Heart right ventricle (tissue), 16 donors: Measurements from ENCODE around the gene VDR. TPM values are rescaled to one million over a fixed set of nuclear protein-coding genes. Genes with fewer than 3 reads are reported as not detected.

Source experiments
- ATAC-seq, 8 donors: fragments of 200-7000 bp; cut with Tn5 transposase; one replicate each; pipeline ENCODE4 v1.9.1; 2020; ENCODE audit warnings: mild to moderate bottlenecking in 8 of 8, moderate library complexity in 8 of 8, moderate number of reproducible peaks in 1 of 8
- DNase-seq, 2 donors: peaks; one replicate each; pipeline ENCODE4 v3.0.0-alpha.2; 2020
- H3K27ac ChIP-seq, 10 donors: fragments of 200-600 bp; sonication (generic) in 2 of 10; one replicate each; pipeline versions ENCODE4 v1.5.0 to v1.8.0; 2020 to 2022; ENCODE audit warnings: mild to moderate bottlenecking in 3 of 10
- H3K27me3 ChIP-seq, 7 donors: fragments of 200-600 bp; one replicate each; pipeline ENCODE4 v1.8.0; 2021 to 2022; ENCODE audit warnings: mild to moderate bottlenecking in 2 of 7
- H3K36me3 ChIP-seq, 9 donors: fragments of 200-600 bp; sonication (generic) in 1 of 9; one replicate each; pipeline versions ENCODE4 v1.5.0 to v1.8.0; 2020 to 2022; ENCODE audit warnings: mild to moderate bottlenecking in 2 of 9
- H3K4me1 ChIP-seq, 9 donors: fragments of 200-600 bp; sonication (generic) in 1 of 9; one replicate each; pipeline versions ENCODE4 v1.5.0 to v1.8.0; 2020 to 2022; ENCODE audit warnings: mild to moderate bottlenecking in 4 of 9
- H3K4me3 ChIP-seq, 10 donors: fragments of 200-600 bp; sonication (generic) in 2 of 10; one replicate each; pipeline versions ENCODE4 v1.5.0 to v1.8.0; 2020 to 2022; ENCODE audit warnings: mild to moderate bottlenecking in 7 of 10, moderate library complexity in 2 of 10
- H3K9me3 ChIP-seq, 11 donors: fragments of 200-600 bp in 10 of 11; sonication (generic) in 2 of 11; one replicate each; pipeline versions ENCODE4 v1.5.0 to v1.8.0; 2013 to 2022; ENCODE audit warnings: mild to moderate bottlenecking in 2 of 11, control low read depth in 1 of 11, moderate library complexity in 1 of 11
- CTCF ChIP-seq, 9 donors: fragments of 200-600 bp; sonication (generic) in 2 of 9; IDR thresholded peaks; one replicate each; pipeline versions ENCODE4 v1.5.0 to v1.8.0; 2021 to 2022; ENCODE audit warnings: antibody characterized with exemption in 9 of 9, mild to moderate bottlenecking in 5 of 9, moderate library complexity in 1 of 9
- WGBS, 2 donors: extraction: QIAGEN DNeasy Blood & Tissue Kit; methylation state at CpG; one replicate each; pipeline ENCODE4 v1.1.7; 2013; ENCODE audit warnings: inconsistent platforms in 1 of 2; 5-methylcytosine and 5-hydroxymethylcytosine counted together
- intact Hi-C, 10 donors: fragments of 100-400 bp; cut with DNase I; formaldehyde crosslinking; loops; one replicate each; pipeline versions ENCODE4 v1.11.1 to v1.14.2; 2022
- polyA plus RNA-seq, 2 donors: library from polyadenylated mRNA; stranded (reverse); fragments of 200-250 nt; gene quantifications; one replicate each; pipeline ENCODE4 v1.2.3, GENCODE V29; 2013
- total RNA-seq, 10 donors: library from RNA; stranded (reverse); fragmentation: NEBNext Ultra II Directional in 3 of 10; extraction: Animal tissue kit (Norgen Biotek cat#: 25700) in 3 of 10; gene quantifications; one replicate each; pipeline versions ENCODE4 v1.2.1 to v1.2.4, GENCODE V29; 2021 to 2023
- donor health status: Arrhythmogenic right ventricular cardiomyopathy.
- donor health status: ischemic (EF 13 %, LVEDD 7.1; RV severe dilation, severe dysfunction).
- donor health status: healthy with polysubstance abuse.
- donor health status: DM: no; HTN: yes; CAD: no.
- donor health status: DM: no; HTN: no; CAD: no.
- donor health status: ischemic (EF 25% LVEDD 6.9; RV normal size, moderate dysfunction).
- donor health status: ischemic (EF 25% LVEDD 5.7; RV mildly dilated, moderate dysfunction).
- donor health status: healthy.
- donor health status: DM: yes; HTN: yes; CAD: no.
- donor health status: Ischemic cardiomyopathy.
- donor health status: ischemic (EF 35%, LVEDD 5.7; RV mildly dilated, moderate dysfunction).
- donor health status: nonischemic (EF 11% LVEDD 7.7; RV severe dilation, severe dysfunction).
- donor health status: DM: yes; HTN: yes; CAD: no.
- donor health status: PGD.
- donor health status: ischemic (EF 29% LVEDD 5.4; RV normal size, mild dysfunction).
- donor health status: nonischemic (EF 23%, LVEDD 6.1; RV moderate dilation, normal function).

Gene VDR
- total and polyA plus RNA-seq, 12 donors, result 0.08 to 3.0 (median 0.31) TPM

DNA sequence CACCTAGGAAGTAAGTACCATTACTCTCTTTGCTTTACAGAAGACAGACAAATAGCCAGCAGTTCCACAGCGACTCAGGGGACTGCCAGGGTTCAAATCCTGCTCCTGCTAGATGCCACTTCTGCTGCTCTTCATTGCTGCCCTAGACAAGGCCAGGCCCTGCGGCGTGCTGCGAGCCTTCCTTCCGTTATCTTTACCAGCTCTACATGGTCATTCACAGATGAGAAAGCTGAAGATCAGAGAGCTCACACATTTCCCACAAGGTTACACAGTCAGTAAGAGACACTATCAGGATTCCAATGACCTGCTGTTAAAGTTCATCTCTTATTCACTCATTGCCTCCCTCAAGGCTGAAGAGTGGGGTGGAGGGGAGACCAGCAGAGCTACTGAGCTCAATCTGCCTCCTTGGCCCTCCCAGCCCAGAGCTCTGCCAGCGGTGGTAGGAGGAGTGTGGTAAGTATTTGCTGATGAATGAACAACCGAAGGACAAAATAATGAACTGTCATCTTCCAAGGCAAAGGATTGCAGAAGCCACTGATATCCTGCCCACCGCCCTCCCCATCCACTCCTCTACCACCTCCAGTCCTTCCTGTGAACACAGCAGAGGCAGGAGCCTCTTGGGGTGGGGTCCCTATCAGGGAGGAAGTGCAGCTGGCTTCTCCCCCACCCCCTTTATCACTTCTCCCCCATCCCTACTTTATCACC is 70.4 kb downstream of the VDR start:
- ATAC-seq, result no peak
- no peaks in the 10 kb centered on the region for H3K36me3 ChIP-seq
- no peak overlapping the region for H3K4me3 ChIP-seq
- H3K4me1 ChIP-seq, result peaks cover 10 to 45% (median 31%) of the 10 kb centered on the region in 9 donors
- H3K9me3 ChIP-seq, result no peaks in the 10 kb centered on the region
- H3K27ac ChIP-seq, result peak overlapping the region in 1 of 10 donors; percentile 51
- DNase-seq, result no peak
- 83 to 87% methylated on average over 8 of the region's 8 CpGs for WGBS, 2 donors
- no peaks in the 10 kb centered on the region for H3K27me3 ChIP-seq
- intact Hi-C loops, result loop anchor here in 2 of 10 donors (5.0 to 10.0 kb wide), 2 partner anchors 60 to 122 kb away; partner anchors contain the start of gene SLC48A1 (in 1 of the 2)
- TF ChIP-seq CTCF (IDR thresholded peaks at IDR 0.05), result no peak

DNA sequence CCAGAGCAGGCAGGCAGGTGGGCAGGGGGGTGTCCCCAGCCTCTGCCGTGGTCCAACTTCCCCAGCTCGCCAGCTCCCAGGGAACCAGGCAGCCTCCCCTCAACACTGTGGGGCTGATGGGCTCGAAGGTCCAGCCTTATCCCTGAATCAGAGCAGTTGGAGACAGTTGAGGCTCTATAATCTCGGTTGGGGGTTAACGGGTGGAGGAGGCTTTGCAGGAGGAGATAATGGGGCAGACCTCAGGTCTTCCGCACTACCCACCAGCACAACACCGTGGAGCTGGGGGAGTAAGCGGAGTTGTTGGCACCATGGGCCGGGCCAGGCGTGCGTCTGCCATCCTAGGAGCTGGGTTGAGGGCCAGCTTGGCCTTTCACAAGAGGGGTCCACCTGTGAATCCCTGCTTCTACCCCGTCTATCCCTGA is 71.2 kb downstream of the VDR start:
- H3K4me1 ChIP-seq, result peaks cover 15 to 49% (median 38%) of the 10 kb centered on the region in 9 donors
- ATAC-seq (no peak), DNase-seq (no peak)
- H3K9me3 ChIP-seq, result no peaks in the 10 kb centered on the region
- TF ChIP-seq CTCF (IDR thresholded peaks at IDR 0.05), result no peak
- no peaks in the 10 kb centered on the region for H3K36me3 ChIP-seq
- H3K27me3 ChIP-seq, result no peaks in the 10 kb centered on the region
- no peak overlapping the region for H3K4me3 ChIP-seq
- WGBS, 2 donors, result 96 to 97% methylated on average over 12 of the region's 12 CpGs
- intact Hi-C loops, result loop anchor here in 2 of 10 donors (5.0 to 10.0 kb wide), 2 partner anchors 59 to 121 kb away; partner anchors contain the start of gene SLC48A1 (in 1 of the 2)
- peak overlapping the region in 1 of 10 donors; percentile 20 for H3K27ac ChIP-seq

- WGBS, 2 donors, result 92 to 94% methylated on average over 12 to 13 of the region's 13 CpGs
- no peak for DNase-seq
- no peak for ATAC-seq
These were observed 72.4 kb downstream of the VDR start for GRCh38 chr12:47832263-47832933.

More at GRCh38 chr12:47832263-47832933, 72.4 kb downstream of the VDR start:
- Histone ChIP-seq H3K4me3 (no peak overlapping the region), H3K4me1 (peaks cover 21 to 59% (median 41%) of the 10 kb centered on the region in 9 donors), H3K27me3 (no peaks in the 10 kb centered on the region), H3K36me3 (no peaks in the 10 kb centered on the region), H3K27ac (peak overlapping the region in 1 of 10 donors; percentile 47), H3K9me3 (no peaks in the 10 kb centered on the region)
- no peak for TF ChIP-seq CTCF (IDR thresholded peaks at IDR 0.05)
- intact Hi-C loops, result loop anchor here in 2 of 10 donors (5.0 to 10.0 kb wide), 2 partner anchors 58 to 120 kb away; partner anchors contain the start of gene SLC48A1 (in 1 of the 2)
